Measurements from ENCODE around the gene ARHGAP45. TPM values are rescaled to one million over a fixed set of nuclear protein-coding genes. Genes with fewer than 3 reads are reported as not detected.
A peak's percentile ranks its signal among the peaks of the same experiment; 100 is the strongest.

The ARHGAP45 gene
- total RNA-seq (10 to 100 TPM in 1 of 10 donors, 1 to 10 TPM in 9; 1.9 to 27.4 (median 4.1) TPM), polyA plus RNA-seq (1 to 10 TPM; 4.4 to 8.6 TPM)
- long read RNA-seq, donor 1, full-length matches to known transcripts: 3 of 14 reads
- long read RNA-seq, donor 1, partial matches to known transcripts: 4 of 14 reads
- long read RNA-seq, donor 1, other reads (novel, unspliced or antisense): 7 of 14 reads
- long read RNA-seq, donor 2, full-length matches to known transcripts: 3 of 7 reads
- long read RNA-seq, donor 2, partial matches to known transcripts: 2 of 7 reads
- long read RNA-seq, donor 2, other reads (novel, unspliced or antisense): 2 of 7 reads
- long read RNA-seq, donor 3, full-length matches to known transcripts: 2 of 7 reads
- long read RNA-seq, donor 3, partial matches to known transcripts: 4 of 7 reads
- long read RNA-seq, donor 3, other reads (novel, unspliced or antisense): 1 of 7 reads

GRCh38 chr19:1066748-1067340, at the start of gene ARHGAP45:
ARHGAP45 (plus strand) TSS chr19:1067167; CDS start chr19:1067406, 239 bp downstream.
- H3K4me1 ChIP-seq: peaks cover 11 to 63% (median 37%) of the 10 kb centered on the region in 9 donors
- 5 to 7% methylated on average over 49 to 61 of the region's 61 CpGs for WGBS, 2 donors
- TF ChIP-seq CTCF (IDR thresholded peaks at IDR 0.05): no peak
- DNase-seq (peak in 1 of 2 donors; percentile 55), ATAC-seq (peak in 7 of 8 donors; percentile 2 to 27 (median 14))
- intact Hi-C loops (cut with DNase I): no loop called here
- H3K27me3 ChIP-seq: peaks cover 34 to 80% (median 71%) of the 10 kb centered on the region in 7 donors
- H3K27ac ChIP-seq: peak within 1 kb of the TSS in 8 of 10 donors; percentile 27 to 96 (median 58)
- peaks cover 0 to 19% (median 0%) of the 10 kb centered on the region in 9 donors for H3K36me3 ChIP-seq
- H3K9me3 ChIP-seq: no peaks in the 10 kb centered on the region
- peak within 1 kb of the TSS; percentile 4 to 76 (median 46) for H3K4me3 ChIP-seq

GRCh38 chr19:1017906-1018305, 49.1 kb upstream of the ARHGAP45 start:
- Histone ChIP-seq H3K27ac (peak overlapping the region in 5 of 10 donors; percentile 0 to 53 (median 49)), H3K4me3 (peak overlapping the region in 1 of 10 donors; percentile 71), H3K27me3 (no peaks in the 10 kb centered on the region), H3K4me1 (peaks cover 53 to 81% (median 68%) of the 10 kb centered on the region in 9 donors), H3K9me3 (no peaks in the 10 kb centered on the region), H3K36me3 (peaks cover 0 to 34% (median 12%) of the 10 kb centered on the region in 9 donors)
- DNase-seq (no peak), ATAC-seq (no peak)
- intact Hi-C loops (cut with DNase I): no loop called here
- 82 to 92% methylated on average over 9 of the region's 9 CpGs for WGBS, 2 donors
- no peak for TF ChIP-seq CTCF (IDR thresholded peaks at IDR 0.05)

- H3K4me3 ChIP-seq: peak overlapping the region in 1 of 10 donors; percentile 71
- H3K9me3 ChIP-seq: no peaks in the 10 kb centered on the region
- WGBS, 2 donors: 69% methylated on average over 5 of the region's 5 CpGs
- H3K27me3 ChIP-seq: no peaks in the 10 kb centered on the region
- intact Hi-C loops (cut with DNase I): no loop called here
- DNase-seq (no peak), ATAC-seq (no peak)
- H3K36me3 ChIP-seq: peaks cover 0 to 29% (median 8%) of the 10 kb centered on the region in 9 donors
- peaks cover 53 to 84% (median 71%) of the 10 kb centered on the region in 9 donors for H3K4me1 ChIP-seq
- peak overlapping the region in 1 of 10 donors; percentile 39 for H3K27ac ChIP-seq
- no peak for TF ChIP-seq CTCF (IDR thresholded peaks at IDR 0.05)
These were observed 48.6 kb upstream of the ARHGAP45 start for GRCh38 chr19:1018393-1018792.

- TF ChIP-seq CTCF (IDR thresholded peaks at IDR 0.05): no peak
- peak overlapping the region in 7 of 10 donors; percentile 11 to 97 (median 94) for H3K27ac ChIP-seq
- H3K27me3 ChIP-seq: no peaks in the 10 kb centered on the region
- H3K9me3 ChIP-seq: no peaks in the 10 kb centered on the region
- H3K4me3 ChIP-seq: peak overlapping the region in 9 of 10 donors; percentile 70 to 91 (median 81)
- 42 to 44% methylated on average over 17 of the region's 17 CpGs for WGBS, 2 donors
- intact Hi-C loops (cut with DNase I): no loop called here
- H3K36me3 ChIP-seq: peaks cover 0 to 22% (median under 1%) of the 10 kb centered on the region in 9 donors
- DNase-seq (peak in 1 of 2 donors; percentile 15), ATAC-seq (no peak)
- peaks cover 53 to 82% (median 71%) of the 10 kb centered on the region in 9 donors for H3K4me1 ChIP-seq
These were observed 47.9 kb upstream of the ARHGAP45 start for GRCh38 chr19:1018932-1019615.

All from heart right ventricle (tissue), 16 donors.